ENCODE data around the gene CORO2A. TPM values are rescaled to one million over a fixed set of nuclear protein-coding genes. Genes with fewer than 3 reads are reported as not detected.

The CORO2A gene
- total and polyA plus RNA-seq, 2 of the 13 experiments (the other 11 are each of a cell fraction or from before 2014, with no cell fraction given) = 14.4 to 15.3 TPM

GRCh38 chr9:98158071-98158831, 34.2 kb downstream of the CORO2A start (continued):
- no peak for TF ChIP-seq FIP1L1 (IDR thresholded peaks at IDR 0.05; ENCODE audit: borderline replicate concordance, insufficient read depth, low read depth, low read length)
- TF ChIP-seq ZFP1 (CRISPR knock-in tag; IDR thresholded peaks at IDR 0.05) = no peak
- peak; percentile 64; the same call in 1 of the 2 replicates for TF ChIP-seq FOXK1 (CRISPR knock-in tag; IDR thresholded peaks at IDR 0.05; ENCODE audit: borderline replicate concordance, low read depth)
- TF ChIP-seq BORCS8-MEF2B (CRISPR knock-in tag; IDR thresholded peaks at IDR 0.05) = no peak
- TF ChIP-seq MXD1 (CRISPR knock-in tag; IDR thresholded peaks at IDR 0.05) = no peak
- no peak for TF ChIP-seq CEBPZ (IDR thresholded peaks at IDR 0.05; ENCODE audit: low read length)
- TF ChIP-seq POLR2AphosphoS2 (IDR thresholded peaks at IDR 0.05; ENCODE audit: low read depth, low read length) = no peak
- no peak for TF ChIP-seq ZNF101 (CRISPR knock-in tag; IDR thresholded peaks at IDR 0.05; ENCODE audit: borderline replicate concordance, low read depth)
- no peak for TF ChIP-seq ZNF713 (CRISPR knock-in tag; IDR thresholded peaks at IDR 0.05)
- TF ChIP-seq KAT8 (CRISPR knock-in tag; IDR thresholded peaks at IDR 0.05) = peak; percentile 48; the same call in 1 of the 2 replicates
- no peak for TF ChIP-seq ZNF501 (CRISPR knock-in tag; IDR thresholded peaks at IDR 0.05)
- peak; percentile 91 for TF ChIP-seq GFI1 (CRISPR knock-in tag; IDR thresholded peaks at IDR 0.05; ENCODE audit: borderline replicate concordance)
- TF ChIP-seq KAT7 (CRISPR knock-in tag; IDR thresholded peaks at IDR 0.05; ENCODE audit: borderline replicate concordance) = no peak
- peak; percentile 71 for TF ChIP-seq NCOA2 (CRISPR knock-in tag; IDR thresholded peaks at IDR 0.05)
- TF ChIP-seq ZSCAN21 (CRISPR knock-in tag; IDR thresholded peaks at IDR 0.05; ENCODE audit: borderline replicate concordance) = no peak
- no peak for TF ChIP-seq IRF9 (CRISPR knock-in tag; IDR thresholded peaks at IDR 0.05; ENCODE audit: borderline replicate concordance)
- TF ChIP-seq ZNF781 (CRISPR knock-in tag; IDR thresholded peaks at IDR 0.05; ENCODE audit: borderline replicate concordance, not compliant biosample characterization) = no peak
- no peak for TF ChIP-seq NR1H2 (CRISPR knock-in tag; IDR thresholded peaks at IDR 0.05; ENCODE audit: borderline replicate concordance, low read depth)
- TF ChIP-seq REXO4 (CRISPR knock-in tag; IDR thresholded peaks at IDR 0.05; ENCODE audit: borderline replicate concordance) = no peak
- no peak for TF ChIP-seq LBX2 (CRISPR knock-in tag; IDR thresholded peaks at IDR 0.05; ENCODE audit: borderline replicate concordance)
- TF ChIP-seq SMC3 (IDR thresholded peaks at IDR 0.05; ENCODE audit: low read length) = peak; percentile 27; the same call in 1 of the 2 replicates
- no peak for TF ChIP-seq HDAC6 (IDR thresholded peaks at IDR 0.05; ENCODE audit: low read depth, low read length)

Measured in HepG2 (cell line).